ES-I3 (cell line): Measurements from ENCODE around the gene MPHOSPH9.

Source experiments
- H3K36me3 ChIP-seq: 2 replicates; pipeline ENCODE4 v1.6.1; 2013; ENCODE audit warnings: mild to moderate bottlenecking, low read length, control low read depth, moderate library complexity; ENCODE audit not compliant: insufficient read depth
- H3K4me1 ChIP-seq: 2 replicates; pipeline ENCODE4 v1.6.1; 2013; ENCODE audit warnings: mild to moderate bottlenecking, control low read depth, low read length; ENCODE audit not compliant: insufficient read depth
- H3K9ac ChIP-seq: 2 replicates; pipeline ENCODE4 v1.6.1; 2013; ENCODE audit warnings: low read depth, mild to moderate bottlenecking, low read length, moderate library complexity
- H3K9me3 ChIP-seq: 2 replicates; pipeline ENCODE4 v1.6.1; 2013; ENCODE audit warnings: mild to moderate bottlenecking, low read length, moderate library complexity; ENCODE audit not compliant: control insufficient read depth, insufficient read depth

The MPHOSPH9 gene

DNA sequence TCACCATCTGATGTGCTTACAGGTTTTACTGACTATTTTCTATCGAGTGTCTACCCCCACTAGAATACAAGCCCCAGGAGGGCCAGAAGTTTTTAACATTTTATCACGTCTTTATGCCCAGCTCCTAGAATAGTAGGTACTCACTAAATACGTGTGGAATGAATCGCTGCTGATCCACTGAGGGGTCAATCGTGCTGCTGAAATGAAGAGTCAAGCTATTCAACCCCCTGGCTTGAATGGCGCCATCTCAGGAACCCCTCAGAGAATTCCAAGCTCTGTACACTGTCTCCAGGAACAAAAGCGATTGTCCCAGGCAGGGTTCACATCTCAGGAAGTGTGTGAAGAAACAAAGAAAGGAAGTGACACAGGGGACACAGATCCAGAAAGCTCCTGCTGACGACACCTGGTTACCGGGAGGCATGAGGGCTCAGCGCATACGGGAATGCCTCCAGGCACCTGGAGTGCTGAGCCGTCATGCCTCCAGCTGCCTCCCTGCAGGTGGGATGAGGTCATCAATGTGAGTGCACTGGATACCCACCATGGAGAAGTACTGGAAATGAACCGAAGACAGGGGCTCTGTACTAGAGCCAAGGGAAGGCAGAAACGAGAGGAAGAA, 127.6 kb downstream of the MPHOSPH9 start:
- peak overlapping the region; percentile 17; the same call in 1 of the 2 replicates for H3K9ac ChIP-seq

GRCh38 chr12:123104809-123105208, 128.1 kb downstream of the MPHOSPH9 start:
- no peaks in the 10 kb centered on the region for H3K9me3 ChIP-seq
- H3K36me3 ChIP-seq = no peaks in the 10 kb centered on the region
- peaks cover 54% of the 10 kb centered on the region for H3K4me1 ChIP-seq
- peak overlapping the region; percentile 17; the same call in 1 of the 2 replicates for H3K9ac ChIP-seq

More for the DNA sequence above, 127.6 kb downstream of the MPHOSPH9 start:
- no peaks in the 10 kb centered on the region for H3K36me3 ChIP-seq
- peaks cover 54% of the 10 kb centered on the region for H3K4me1 ChIP-seq
- no peaks in the 10 kb centered on the region for H3K9me3 ChIP-seq
